Measurements from ENCODE around the gene HPS1. TPM values are rescaled to one million over a fixed set of nuclear protein-coding genes. Genes with fewer than 3 reads are reported as not detected.
A peak's percentile ranks its signal among the peaks of the same experiment; 100 is the strongest.

The HPS1 gene
- polyA plus RNA-seq, 1 of the 3 experiments (the other 2 are of a cell fraction) = 41.4 TPM

- TF ChIP-seq IRF3 (IDR thresholded peaks at IDR 0.05; ENCODE audit: low read depth, low read length) = no peak
- no peak for TF ChIP-seq RFX5 (IDR thresholded peaks at IDR 0.05; ENCODE audit: low read length)
- no peak for TF ChIP-seq ZBTB33 (IDR thresholded peaks at IDR 0.05; ENCODE audit: borderline replicate concordance, low read depth)
- TF ChIP-seq JUND (IDR thresholded peaks at IDR 0.05) = 0 out of 2 replicates have a peak, but pooled peaks have one; percentile 0
- Histone ChIP-seq H3K27me3 (ENCODE audit: insufficient read depth) (no peaks in the 10 kb centered on the region), H2AFZ (ENCODE audit: low read depth) (peak overlapping the region; percentile 57; the same call in 1 of the 2 replicates), H3K4me3 (ENCODE audit: low read depth in 2 of 2, low read length in 1 of 2) (no peak overlapping the region), H3K4me2 (peak overlapping the region; percentile 51), H3K4me1 (ENCODE audit: control insufficient read depth in 1 of 2, insufficient read depth in 2 of 2, low read depth in 1 of 2, low read length in 1 of 2) (peaks cover 6 to 14% of the 10 kb centered on the region in 2 experiments; a peak in 3 of 4 replicates), H3K9ac (peak overlapping the region; percentile 32; the same call in 1 of the 2 replicates), H3F3A (replicated peaks; ENCODE audit: insufficient read depth) (no peaks in the 10 kb centered on the region), H3K9me2 (no peaks in the 10 kb centered on the region), H4K20me1 (ENCODE audit: insufficient read depth) (no peaks in the 10 kb centered on the region), H3K9me3 (no peaks in the 10 kb centered on the region), H3K36me3 (replicated peaks in 1 of 2; ENCODE audit: control insufficient read depth in 1 of 2, insufficient read depth in 2 of 2, low read length in 1 of 2) (peaks cover 0 to 3% of the 10 kb centered on the region in 2 experiments), H3K27ac (ENCODE audit: low read depth in 2 of 2, low read length in 1 of 2) (peak overlapping the region in 1 of 2 experiments; percentile 49; a peak in 2 of 4 replicates), H3K79me2 (ENCODE audit: insufficient read depth) (no peaks in the 10 kb centered on the region)
- ChIA-PET POLR2A (interaction anchor here (0.6 kb wide), 1 partner anchor 7 kb away, joined by 3 read pairs; no protein-coding TSS in a partner anchor), CTCF (interaction anchor here (0.9 to 1.3 kb wide), 2 partner anchors 10 to 13 kb away, joined by 3 to 5 read pairs; no protein-coding TSS in a partner anchor)
- WGBS (ENCODE audit: low lambda C conversion rate) = 79% methylated on average over 7 of the region's 8 CpGs
- no peak for DNase-seq
Measured at GRCh38 chr10:98404571-98405359, 42.0 kb downstream of the HPS1 start.

GRCh38 chr10:98403812-98404504 lies 42.8 kb downstream of the HPS1 start:
- DNase-seq = no peak
- Histone ChIP-seq H2AFZ (ENCODE audit: low read depth) (peak overlapping the region; percentile 57; the same call in 1 of the 2 replicates), H4K20me1 (ENCODE audit: insufficient read depth) (no peaks in the 10 kb centered on the region), H3K27me3 (ENCODE audit: insufficient read depth) (no peaks in the 10 kb centered on the region), H3K9me3 (no peaks in the 10 kb centered on the region), H3F3A (replicated peaks; ENCODE audit: insufficient read depth) (no peaks in the 10 kb centered on the region), H3K36me3 (replicated peaks in 1 of 2; ENCODE audit: control insufficient read depth in 1 of 2, insufficient read depth in 2 of 2, low read length in 1 of 2) (peaks cover 0 to 3% of the 10 kb centered on the region in 2 experiments), H3K79me2 (ENCODE audit: insufficient read depth) (no peaks in the 10 kb centered on the region), H3K4me1 (ENCODE audit: control insufficient read depth in 1 of 2, insufficient read depth in 2 of 2, low read depth in 1 of 2, low read length in 1 of 2) (peaks cover 6 to 14% of the 10 kb centered on the region in 2 experiments; a peak in 3 of 4 replicates), H3K9me2 (no peaks in the 10 kb centered on the region), H3K4me2 (peak overlapping the region; percentile 51), H3K4me3 (ENCODE audit: low read depth in 2 of 2, low read length in 1 of 2) (no peak overlapping the region), H3K9ac (peak overlapping the region; percentile 32; the same call in 1 of the 2 replicates), H3K27ac (ENCODE audit: low read depth in 2 of 2, low read length in 1 of 2) (peak overlapping the region in 1 of 2 experiments; percentile 49; a peak in 2 of 4 replicates)
- WGBS (ENCODE audit: low lambda C conversion rate) = 69% methylated on average over 7 of the region's 7 CpGs
- no peak for TF ChIP-seq SIN3A (IDR thresholded peaks at IDR 0.05; ENCODE audit: borderline replicate concordance, low read depth, low read length)
- TF ChIP-seq GABPA (IDR thresholded peaks at IDR 0.05; ENCODE audit: low read depth) = no peak
- TF ChIP-seq FOXM1 (IDR thresholded peaks at IDR 0.05; ENCODE audit: low read depth) = no peak
- TF ChIP-seq JUND (IDR thresholded peaks at IDR 0.05) = 0 out of 2 replicates have a peak, but pooled peaks have one; percentile 11
- TF ChIP-seq USF1 (IDR thresholded peaks at IDR 0.05; ENCODE audit: borderline replicate concordance, low read depth) = no peak
- no peak for TF ChIP-seq EP300 (IDR thresholded peaks at IDR 0.05; ENCODE audit: borderline replicate concordance in 1 of 2, low read depth in 1 of 2, low read length in 1 of 2)
- TF ChIP-seq PBX3 (IDR thresholded peaks at IDR 0.05) = 0 out of 2 replicates have a peak, but pooled peaks have one; percentile 20
- ChIA-PET POLR2A (interaction anchor here (0.6 kb wide), 1 partner anchor 8 kb away, joined by 3 read pairs; no protein-coding TSS in a partner anchor), CTCF (interaction anchor here (0.5 to 0.9 kb wide), 2 partner anchors 12 to 843 kb away, joined by 3 read pairs; no protein-coding TSS in a partner anchor)

Data from SK-N-SH (cell line).